Astrocyte of the spinal cord (primary cell): ENCODE measurements around the gene ITK.
A peak's percentile ranks its signal among the peaks of the same experiment; 100 is the strongest.

Experiments
- DNase-seq: peaks from one replicate; pipeline ENCODE4 v3.0.0; 2011; ENCODE audit warnings: low read depth, low spot score
- H3K4me3 ChIP-seq: 2 replicates; pipeline ENCODE4 v1.5.1; 2011; ENCODE audit warnings: low read depth, mild to moderate bottlenecking, low read length, moderate library complexity
- in situ Hi-C: cut with HindIII; loops from 2 replicates; pipeline ENCODE4 v1.10.0; 2017; ENCODE audit warnings: low sequenced_read_pairs
- TF ChIP-seq, protein P1 (sequence below): IDR thresholded peaks from 2 replicates; pipeline ENCODE4 v1.5.1; 2012; ENCODE audit warnings: low read depth, mild to moderate bottlenecking, low read length, inconsistent platforms

Gene ITK

DNA sequence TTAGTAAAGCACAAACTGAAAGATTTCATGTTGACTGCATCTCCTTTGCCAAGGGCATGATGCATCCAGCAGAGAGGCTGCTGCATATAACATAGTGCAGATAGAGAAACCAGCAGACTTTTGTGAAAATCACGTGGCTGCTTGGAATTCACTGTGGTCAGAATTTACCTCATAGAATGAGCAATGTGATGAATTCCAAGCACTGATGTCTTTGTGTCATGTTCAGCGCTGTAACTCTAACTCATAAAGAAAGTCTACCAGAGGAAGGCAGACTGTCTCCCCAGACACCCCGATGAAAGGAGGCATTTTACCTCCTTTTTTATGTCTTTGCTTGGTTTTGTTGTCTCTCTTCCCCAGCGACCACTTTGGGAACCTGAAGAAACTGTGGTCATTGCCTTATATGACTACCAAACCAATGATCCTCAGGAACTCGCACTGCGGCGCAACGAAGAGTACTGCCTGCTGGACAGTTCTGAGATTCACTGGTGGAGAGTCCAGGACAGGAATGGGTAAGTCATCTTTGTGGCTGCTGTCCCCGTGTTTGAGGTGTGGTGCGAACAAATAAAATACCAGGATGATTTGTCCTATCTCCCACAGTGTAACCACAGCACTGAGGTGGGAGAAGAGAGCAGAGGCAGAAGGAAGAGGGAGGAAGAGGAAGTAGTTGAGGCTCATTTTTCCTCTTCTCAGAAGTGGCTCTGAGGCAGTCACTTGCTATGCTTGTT is 42.0 kb downstream of the ITK start:
- no peak overlapping the region for H3K4me3 ChIP-seq
- in situ Hi-C loops: no loop called here
- DNase-seq: peak; percentile 67
- TF ChIP-seq, protein P1, sequence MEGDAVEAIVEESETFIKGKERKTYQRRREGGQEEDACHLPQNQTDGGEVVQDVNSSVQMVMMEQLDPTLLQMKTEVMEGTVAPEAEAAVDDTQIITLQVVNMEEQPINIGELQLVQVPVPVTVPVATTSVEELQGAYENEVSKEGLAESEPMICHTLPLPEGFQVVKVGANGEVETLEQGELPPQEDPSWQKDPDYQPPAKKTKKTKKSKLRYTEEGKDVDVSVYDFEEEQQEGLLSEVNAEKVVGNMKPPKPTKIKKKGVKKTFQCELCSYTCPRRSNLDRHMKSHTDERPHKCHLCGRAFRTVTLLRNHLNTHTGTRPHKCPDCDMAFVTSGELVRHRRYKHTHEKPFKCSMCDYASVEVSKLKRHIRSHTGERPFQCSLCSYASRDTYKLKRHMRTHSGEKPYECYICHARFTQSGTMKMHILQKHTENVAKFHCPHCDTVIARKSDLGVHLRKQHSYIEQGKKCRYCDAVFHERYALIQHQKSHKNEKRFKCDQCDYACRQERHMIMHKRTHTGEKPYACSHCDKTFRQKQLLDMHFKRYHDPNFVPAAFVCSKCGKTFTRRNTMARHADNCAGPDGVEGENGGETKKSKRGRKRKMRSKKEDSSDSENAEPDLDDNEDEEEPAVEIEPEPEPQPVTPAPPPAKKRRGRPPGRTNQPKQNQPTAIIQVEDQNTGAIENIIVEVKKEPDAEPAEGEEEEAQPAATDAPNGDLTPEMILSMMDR: no peak

DNA sequence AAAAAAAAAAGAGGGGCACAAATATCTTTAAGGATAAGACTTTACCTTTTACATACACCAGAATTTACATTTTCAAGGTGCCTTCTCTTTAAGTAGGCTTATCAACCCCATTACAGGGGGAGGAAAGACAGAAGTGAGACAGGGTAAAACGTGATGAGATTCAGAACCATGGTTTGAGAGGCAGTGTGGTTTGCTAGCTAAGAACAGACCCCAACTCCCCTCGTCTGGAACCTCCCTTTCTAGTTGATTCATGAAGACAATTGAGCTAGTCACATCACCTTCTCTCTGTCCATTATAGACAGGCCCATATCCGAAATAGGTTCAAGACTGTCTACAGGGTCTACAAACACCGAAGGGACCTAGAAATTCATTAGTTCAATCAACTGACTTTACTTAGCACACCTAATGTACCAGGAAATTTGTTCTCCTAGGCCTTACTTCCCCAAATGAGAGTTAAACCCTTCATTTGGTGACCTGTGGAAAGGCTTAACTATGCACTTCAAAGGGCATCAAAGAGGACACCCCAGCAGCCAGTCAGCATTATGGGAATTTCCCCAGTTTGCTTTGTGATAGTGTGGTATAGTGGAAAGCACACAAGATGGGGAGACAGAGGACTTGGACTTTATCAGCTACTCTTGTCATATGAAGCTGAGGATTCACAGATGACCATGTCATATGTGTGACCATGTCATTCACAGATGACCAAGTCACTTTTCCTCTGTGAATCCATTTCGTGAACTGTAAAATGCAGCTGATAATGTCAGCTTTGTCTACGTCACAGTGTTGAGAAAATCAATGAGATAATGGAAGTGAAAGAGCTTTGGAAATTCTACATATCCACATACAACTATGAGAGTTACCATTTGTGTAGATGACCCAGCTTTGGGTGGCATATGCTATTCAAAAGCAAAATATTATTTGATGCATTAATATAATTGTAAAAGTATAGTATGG is 45.1 kb downstream of the ITK start:
- no peak overlapping the region for H3K4me3 ChIP-seq
- TF ChIP-seq, protein P1: no peak
- no peak for DNase-seq
- in situ Hi-C loops: no loop called here

DNA sequence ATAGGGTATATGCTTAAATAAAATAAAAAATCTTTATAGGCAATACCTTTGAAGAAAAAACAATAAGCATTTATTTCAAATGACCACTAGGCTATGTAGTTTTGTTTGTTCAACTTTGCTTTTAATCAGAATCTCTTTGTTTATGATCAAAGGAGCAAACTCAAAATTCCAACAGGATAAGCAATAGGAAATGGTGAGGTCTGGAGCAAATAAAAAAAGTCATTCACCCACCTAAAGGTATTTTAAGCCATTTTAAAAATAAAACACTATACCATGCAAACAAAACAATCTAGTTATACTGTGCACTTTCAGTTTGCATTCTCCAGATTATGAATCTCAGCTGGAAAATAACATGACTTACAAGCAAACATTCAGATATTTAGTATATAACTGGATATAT is 50.0 kb downstream of the ITK start:
- no peak for DNase-seq

DNA sequence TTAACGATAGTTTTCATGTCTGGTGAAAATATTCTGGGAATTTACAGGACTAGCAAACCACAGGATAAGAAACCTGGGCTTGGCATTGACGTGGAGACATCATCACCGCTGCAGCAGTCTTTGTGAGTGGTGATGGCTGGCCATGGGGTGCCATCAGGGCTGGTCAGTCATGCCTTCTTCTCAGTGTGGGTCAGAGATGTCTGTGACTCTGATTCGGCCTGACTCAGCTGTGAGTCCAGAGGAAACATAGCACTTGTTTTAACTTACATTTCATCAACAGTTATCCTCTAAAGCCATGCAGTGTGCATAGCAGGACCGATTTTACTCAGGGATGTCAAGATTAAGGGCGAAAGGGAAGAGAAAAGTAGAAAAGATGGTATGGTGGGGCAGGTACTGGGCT is 52.1 kb downstream of the ITK start:
- no peak for DNase-seq
- TF ChIP-seq, protein P1: no peak
- no peak overlapping the region for H3K4me3 ChIP-seq
- in situ Hi-C loops: no loop called here

More for the DNA sequence above, 50.0 kb downstream of the ITK start:
- H3K4me3 ChIP-seq: no peak overlapping the region
- TF ChIP-seq, protein P1: no peak
- in situ Hi-C loops: no loop called here

DNA sequence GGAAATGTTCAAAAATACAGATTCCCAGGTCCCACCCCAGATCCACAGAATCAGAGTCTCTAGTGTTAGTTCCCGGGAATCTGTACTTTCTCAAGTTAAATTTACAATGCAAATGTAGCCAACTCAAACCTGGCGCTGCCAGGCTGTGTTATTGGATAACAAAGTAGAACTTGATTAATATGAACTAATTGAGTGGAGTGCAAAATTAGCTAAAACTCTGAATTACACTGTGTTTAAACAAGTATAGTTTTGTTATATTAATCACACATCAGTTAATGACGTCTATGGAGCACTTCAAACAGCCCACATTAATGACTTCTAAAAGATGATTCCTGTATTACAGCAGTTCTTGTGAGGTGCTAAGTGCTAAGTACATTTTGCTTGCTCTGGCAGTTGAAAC is 52.9 kb downstream of the ITK start:
- DNase-seq: no peak
- TF ChIP-seq, protein P1: no peak
- H3K4me3 ChIP-seq: no peak overlapping the region
- in situ Hi-C loops: no loop called here

DNA sequence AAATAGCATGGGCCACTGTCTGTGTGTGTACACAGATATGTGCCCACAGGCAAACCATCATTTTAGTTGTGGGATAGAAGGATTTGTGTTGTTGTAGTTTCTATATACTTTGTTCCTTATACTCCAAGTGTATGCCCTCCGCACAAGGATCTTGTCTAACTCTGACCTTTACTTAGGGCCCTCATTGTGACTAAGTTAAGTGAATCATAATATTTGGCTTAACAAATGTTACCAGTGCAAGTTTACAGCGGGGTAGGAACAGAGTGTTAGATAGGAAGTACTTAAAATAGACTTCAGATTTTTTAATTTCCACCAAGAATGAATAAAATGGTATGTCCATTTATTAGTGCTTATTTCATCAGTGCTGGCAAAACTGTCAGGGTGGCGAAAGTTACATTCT is 55.8 kb downstream of the ITK start:
- no peak overlapping the region for H3K4me3 ChIP-seq
- no peak for DNase-seq
- in situ Hi-C loops: no loop called here
- TF ChIP-seq, protein P1: no peak
